HepG2 (cell line): ENCODE results near the gene DCAF12L2.
"Not testable (repeated sequence)": the region's sequence is repeated elsewhere in the genome, so short reads cannot be mapped to it uniquely, and the experiment has no call there.

ENCODE experiments used
- EZH2 ChIP-seq: conservative IDR thresholded peaks from 2 replicates; pipeline ENCODE4 v1.6.1; 2012; ENCODE audit warnings: mild to moderate bottlenecking, low read depth, low read length, moderate library complexity
- JUNB ChIP-seq: sonication (generic); formaldehyde crosslinking; IDR thresholded peaks from 2 replicates; pipeline ENCODE4 v1.8.0; 2022; ENCODE audit warnings: missing genetic modification reagents, mild to moderate bottlenecking, borderline replicate concordance
- MXI1 ChIP-seq: IDR thresholded peaks from 3 replicates; pipeline ENCODE4 v1.6.1; 2012; ENCODE audit warnings: low read depth, low read length, inconsistent platforms, borderline replicate concordance
- NR1H2 ChIP-seq: sonication (generic); formaldehyde crosslinking; IDR thresholded peaks from 2 replicates; pipeline ENCODE4 v1.8.1; 2022; ENCODE audit warnings: low read depth, missing genetic modification reagents, borderline replicate concordance
- REST ChIP-seq, 2 experiments: IDR thresholded peaks; 2 replicates each; pipeline ENCODE4 v1.6.1; 2011 to 2012; ENCODE audit warnings: low read length in 2 of 2, borderline replicate concordance in 1 of 2, low read depth in 1 of 2, mild to moderate bottlenecking in 1 of 2, moderate library complexity in 1 of 2
- SRF ChIP-seq: IDR thresholded peaks from 2 replicates; pipeline ENCODE4 v1.6.1; 2011; ENCODE audit warnings: mild to moderate bottlenecking, low read depth, low read length, moderate library complexity
- SRSF1 ChIP-seq: fragments of 200-400 bp; formaldehyde crosslinking; optimal IDR thresholded peaks from 2 replicates; pipeline ENCODE3; 2017; ENCODE audit warnings: mild to moderate bottlenecking, low read depth, low read length, moderate library complexity
- ZBTB8A ChIP-seq: sonication (generic); formaldehyde crosslinking; IDR thresholded peaks from 2 replicates; pipeline ENCODE4 v1.4.0; 2020; ENCODE audit warnings: mild to moderate bottlenecking, low read depth, missing genetic modification reagents, borderline replicate concordance
- ZNF343 ChIP-seq: sonication (generic); formaldehyde crosslinking; IDR thresholded peaks from 2 replicates; pipeline ENCODE4 v1.4.0; 2020; ENCODE audit warnings: mild to moderate bottlenecking, missing genetic modification reagents
- ZNF670 ChIP-seq: sonication (generic); formaldehyde crosslinking; IDR thresholded peaks from 2 replicates; pipeline ENCODE4 v1.8.0; 2022; ENCODE audit warnings: mild to moderate bottlenecking, missing genetic modification reagents, borderline replicate concordance
- ZSCAN29 ChIP-seq: sonication (generic); formaldehyde crosslinking; conservative IDR thresholded peaks from 2 replicates; pipeline ENCODE4 v1.4.0; 2020; ENCODE audit warnings: mild to moderate bottlenecking, missing genetic modification reagents
- TF ChIP-seq, protein P1 (sequence below): sonication (generic); formaldehyde crosslinking; IDR thresholded peaks from 2 replicates; pipeline ENCODE4 v1.5.0; 2020; ENCODE audit warnings: mild to moderate bottlenecking, missing genetic modification reagents, moderate library complexity
- TF ChIP-seq, protein P2 (sequence below): IDR thresholded peaks from 2 replicates; pipeline ENCODE4 v1.6.1; 2016; ENCODE audit warnings: low read depth, missing genetic modification reagents, missing compliant biosample characterization

DNA sequence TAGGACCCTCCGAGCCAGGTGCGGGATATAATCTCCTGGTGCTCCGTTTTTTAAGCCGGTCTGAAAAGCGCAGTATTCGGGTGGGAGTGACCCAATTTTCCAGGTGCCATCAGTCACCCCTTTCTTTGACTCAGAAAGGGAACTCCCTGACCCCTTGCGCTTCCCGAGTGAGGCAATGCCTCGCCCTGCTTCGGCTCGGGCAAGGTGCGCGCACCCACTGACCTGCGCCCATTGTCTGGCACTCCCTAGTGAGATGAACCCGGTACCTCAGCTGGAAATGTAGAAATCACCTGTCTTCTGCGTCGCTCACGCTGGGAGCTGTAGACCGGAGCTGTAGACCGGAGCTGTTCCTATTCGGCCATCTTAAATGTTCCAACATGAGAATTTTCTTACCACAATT is 24.8 kb upstream of the DCAF12L2 start:
- not testable (repeated sequence) for TF ChIP-seq ZSCAN29 (CRISPR knock-in tag); NR1H2 (CRISPR knock-in tag); JUNB (CRISPR knock-in tag); ZNF343 (CRISPR knock-in tag); ZBTB8A (CRISPR knock-in tag); ZNF670 (CRISPR knock-in tag); EZH2; REST (IDR thresholded peaks at IDR 0.05; ENCODE audit: borderline replicate concordance in 1 of 2, low read depth in 1 of 2, low read length in 2 of 2); MXI1; SRF; SRSF1
- TF ChIP-seq, protein P1, sequence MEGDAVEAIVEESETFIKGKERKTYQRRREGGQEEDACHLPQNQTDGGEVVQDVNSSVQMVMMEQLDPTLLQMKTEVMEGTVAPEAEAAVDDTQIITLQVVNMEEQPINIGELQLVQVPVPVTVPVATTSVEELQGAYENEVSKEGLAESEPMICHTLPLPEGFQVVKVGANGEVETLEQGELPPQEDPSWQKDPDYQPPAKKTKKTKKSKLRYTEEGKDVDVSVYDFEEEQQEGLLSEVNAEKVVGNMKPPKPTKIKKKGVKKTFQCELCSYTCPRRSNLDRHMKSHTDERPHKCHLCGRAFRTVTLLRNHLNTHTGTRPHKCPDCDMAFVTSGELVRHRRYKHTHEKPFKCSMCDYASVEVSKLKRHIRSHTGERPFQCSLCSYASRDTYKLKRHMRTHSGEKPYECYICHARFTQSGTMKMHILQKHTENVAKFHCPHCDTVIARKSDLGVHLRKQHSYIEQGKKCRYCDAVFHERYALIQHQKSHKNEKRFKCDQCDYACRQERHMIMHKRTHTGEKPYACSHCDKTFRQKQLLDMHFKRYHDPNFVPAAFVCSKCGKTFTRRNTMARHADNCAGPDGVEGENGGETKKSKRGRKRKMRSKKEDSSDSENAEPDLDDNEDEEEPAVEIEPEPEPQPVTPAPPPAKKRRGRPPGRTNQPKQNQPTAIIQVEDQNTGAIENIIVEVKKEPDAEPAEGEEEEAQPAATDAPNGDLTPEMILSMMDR (CRISPR knock-in tag), result not testable (repeated sequence)
- TF ChIP-seq, protein P2, sequence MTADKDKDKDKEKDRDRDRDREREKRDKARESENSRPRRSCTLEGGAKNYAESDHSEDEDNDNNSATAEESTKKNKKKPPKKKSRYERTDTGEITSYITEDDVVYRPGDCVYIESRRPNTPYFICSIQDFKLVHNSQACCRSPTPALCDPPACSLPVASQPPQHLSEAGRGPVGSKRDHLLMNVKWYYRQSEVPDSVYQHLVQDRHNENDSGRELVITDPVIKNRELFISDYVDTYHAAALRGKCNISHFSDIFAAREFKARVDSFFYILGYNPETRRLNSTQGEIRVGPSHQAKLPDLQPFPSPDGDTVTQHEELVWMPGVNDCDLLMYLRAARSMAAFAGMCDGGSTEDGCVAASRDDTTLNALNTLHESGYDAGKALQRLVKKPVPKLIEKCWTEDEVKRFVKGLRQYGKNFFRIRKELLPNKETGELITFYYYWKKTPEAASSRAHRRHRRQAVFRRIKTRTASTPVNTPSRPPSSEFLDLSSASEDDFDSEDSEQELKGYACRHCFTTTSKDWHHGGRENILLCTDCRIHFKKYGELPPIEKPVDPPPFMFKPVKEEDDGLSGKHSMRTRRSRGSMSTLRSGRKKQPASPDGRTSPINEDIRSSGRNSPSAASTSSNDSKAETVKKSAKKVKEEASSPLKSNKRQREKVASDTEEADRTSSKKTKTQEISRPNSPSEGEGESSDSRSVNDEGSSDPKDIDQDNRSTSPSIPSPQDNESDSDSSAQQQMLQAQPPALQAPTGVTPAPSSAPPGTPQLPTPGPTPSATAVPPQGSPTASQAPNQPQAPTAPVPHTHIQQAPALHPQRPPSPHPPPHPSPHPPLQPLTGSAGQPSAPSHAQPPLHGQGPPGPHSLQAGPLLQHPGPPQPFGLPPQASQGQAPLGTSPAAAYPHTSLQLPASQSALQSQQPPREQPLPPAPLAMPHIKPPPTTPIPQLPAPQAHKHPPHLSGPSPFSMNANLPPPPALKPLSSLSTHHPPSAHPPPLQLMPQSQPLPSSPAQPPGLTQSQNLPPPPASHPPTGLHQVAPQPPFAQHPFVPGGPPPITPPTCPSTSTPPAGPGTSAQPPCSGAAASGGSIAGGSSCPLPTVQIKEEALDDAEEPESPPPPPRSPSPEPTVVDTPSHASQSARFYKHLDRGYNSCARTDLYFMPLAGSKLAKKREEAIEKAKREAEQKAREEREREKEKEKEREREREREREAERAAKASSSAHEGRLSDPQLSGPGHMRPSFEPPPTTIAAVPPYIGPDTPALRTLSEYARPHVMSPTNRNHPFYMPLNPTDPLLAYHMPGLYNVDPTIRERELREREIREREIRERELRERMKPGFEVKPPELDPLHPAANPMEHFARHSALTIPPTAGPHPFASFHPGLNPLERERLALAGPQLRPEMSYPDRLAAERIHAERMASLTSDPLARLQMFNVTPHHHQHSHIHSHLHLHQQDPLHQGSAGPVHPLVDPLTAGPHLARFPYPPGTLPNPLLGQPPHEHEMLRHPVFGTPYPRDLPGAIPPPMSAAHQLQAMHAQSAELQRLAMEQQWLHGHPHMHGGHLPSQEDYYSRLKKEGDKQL (CRISPR knock-in tag), result not testable (repeated sequence)
